NCI-H2107 (cell line): ENCODE data around the gene RBX1.
"Not testable (repeated sequence)": the region's sequence is repeated elsewhere in the genome, so short reads cannot be mapped to it uniquely, and the experiment has no call there.

Experiments
- DNase-seq: peaks from one replicate; lab custom pipeline; 2025; lab: John Stamatoyannopoulos, UW

The RBX1 gene

DNA sequence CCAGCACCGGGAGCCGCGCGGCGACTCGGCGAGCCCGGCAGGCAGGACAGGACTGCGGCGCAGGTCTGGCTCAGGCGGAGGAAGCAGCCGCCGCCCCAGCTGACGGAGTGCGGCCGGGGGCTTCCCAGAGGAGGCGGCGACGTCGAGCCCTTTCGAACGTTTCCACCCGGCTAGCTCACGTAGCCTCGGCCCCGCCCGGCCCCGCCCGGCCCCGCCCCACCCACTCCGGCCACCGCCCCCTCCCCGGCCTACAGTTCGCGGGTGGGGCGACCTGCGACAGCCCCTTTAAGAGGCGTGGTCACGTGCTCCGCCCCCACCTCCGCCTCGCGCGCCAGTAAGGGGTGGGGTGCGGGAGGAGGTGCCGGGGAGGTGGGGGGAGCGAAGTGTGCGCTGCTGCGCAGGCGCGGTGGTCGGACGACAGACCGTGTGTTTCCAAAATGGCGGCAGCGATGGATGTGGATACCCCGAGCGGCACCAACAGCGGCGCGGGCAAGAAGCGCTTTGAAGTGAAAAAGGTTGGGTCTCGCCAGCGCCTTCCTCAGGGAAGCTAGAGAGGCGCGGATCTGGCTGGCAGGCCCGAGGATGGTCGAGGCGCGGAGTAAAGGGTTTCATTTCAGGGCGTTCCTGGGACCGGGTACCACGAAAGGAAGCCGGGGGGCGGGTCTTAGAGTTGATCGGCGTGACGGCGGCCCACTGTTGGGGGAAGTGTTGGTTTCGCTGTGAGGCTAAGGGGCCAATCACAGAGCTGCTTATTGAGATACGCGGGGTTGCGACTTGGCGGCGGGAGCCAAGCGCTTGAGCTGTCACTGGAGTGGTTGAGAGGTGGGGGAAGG, at the start of gene RBX1:
Gene RBX1, plus strand, starts transcription at position 417 of the 833 bp plus-strand sequence. Its CDS starts 21 bp downstream, at position 438.
- DNase-seq: peak; percentile 88

DNA sequence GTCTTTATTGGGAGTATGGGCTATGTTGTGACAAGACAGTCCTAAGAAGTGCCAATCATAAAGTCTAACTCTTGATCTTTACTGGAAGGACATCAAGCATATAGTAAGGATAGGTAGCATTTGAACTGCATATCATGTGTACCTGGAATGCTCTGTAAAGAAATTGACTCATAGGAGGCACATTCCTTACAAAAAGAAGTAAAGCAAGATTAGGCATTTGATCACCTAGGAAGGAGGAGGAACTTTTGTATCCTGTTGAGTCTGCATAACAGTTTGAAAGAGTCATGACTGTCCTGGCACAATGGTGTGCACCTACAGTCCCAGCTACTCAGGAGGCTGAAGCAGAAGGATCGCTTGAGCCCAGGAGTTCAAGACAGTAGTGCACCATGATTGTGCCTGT, 47.1 kb upstream of the RBX1 start:
- DNase-seq: no peak

DNA sequence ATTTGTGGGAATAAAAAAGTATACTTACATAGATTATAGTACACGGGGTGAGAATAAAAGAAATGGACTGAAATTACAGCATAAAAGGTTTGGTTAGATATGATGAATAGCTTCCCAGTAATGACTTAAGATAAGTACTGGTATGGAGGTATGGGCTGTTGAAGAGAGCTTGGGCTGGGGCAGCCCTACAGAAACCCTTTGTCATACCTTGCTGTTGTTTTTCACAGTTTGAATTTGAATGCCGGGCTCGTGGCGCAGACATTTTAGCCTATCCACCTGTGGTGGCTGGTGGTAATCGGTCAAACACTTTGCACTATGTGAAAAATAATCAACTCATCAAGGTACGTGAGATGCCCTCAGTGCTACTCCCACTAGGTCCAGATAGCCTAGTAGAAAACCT, 42.3 kb upstream of the RBX1 start:
- no peak for DNase-seq

DNA sequence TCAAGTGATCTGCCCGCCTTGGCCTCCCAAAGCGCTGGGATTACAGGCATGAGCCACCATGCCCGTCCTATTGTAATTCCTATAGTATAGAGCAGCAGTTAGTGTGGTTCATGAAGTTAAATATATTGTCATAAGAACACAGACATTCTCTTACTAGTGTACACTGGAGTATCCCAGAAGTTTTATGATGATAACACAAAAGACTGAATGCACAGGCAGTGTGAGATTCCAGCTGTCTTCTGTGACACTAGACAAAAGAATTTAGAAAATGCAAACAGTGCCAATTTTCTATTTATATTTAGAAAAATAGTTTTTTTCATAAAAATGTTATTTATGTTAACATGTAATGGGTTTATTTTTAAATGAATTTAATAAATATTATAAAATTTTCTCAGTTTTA, 39.4 kb upstream of the RBX1 start:
- no peak for DNase-seq

DNA sequence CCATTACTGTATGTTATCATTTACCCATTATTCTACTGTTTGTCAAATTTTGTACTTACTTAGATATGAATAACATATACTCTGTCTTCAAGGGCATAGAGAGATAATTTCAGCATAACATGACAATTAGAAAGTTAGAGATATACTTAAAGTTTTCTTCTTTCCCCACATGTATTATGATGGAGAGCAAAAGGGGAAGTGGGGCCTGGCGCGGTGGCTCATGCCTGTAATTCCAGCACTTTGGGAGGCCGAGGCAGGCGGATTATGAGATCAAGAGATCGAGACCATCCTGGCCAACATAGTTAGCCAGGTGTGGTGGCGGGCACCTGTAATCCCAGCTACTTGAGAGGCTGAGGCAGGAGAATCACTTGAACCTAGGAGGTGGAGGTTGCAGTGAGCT, 38.2 kb upstream of the RBX1 start:
- DNase-seq: not testable (repeated sequence)

DNA sequence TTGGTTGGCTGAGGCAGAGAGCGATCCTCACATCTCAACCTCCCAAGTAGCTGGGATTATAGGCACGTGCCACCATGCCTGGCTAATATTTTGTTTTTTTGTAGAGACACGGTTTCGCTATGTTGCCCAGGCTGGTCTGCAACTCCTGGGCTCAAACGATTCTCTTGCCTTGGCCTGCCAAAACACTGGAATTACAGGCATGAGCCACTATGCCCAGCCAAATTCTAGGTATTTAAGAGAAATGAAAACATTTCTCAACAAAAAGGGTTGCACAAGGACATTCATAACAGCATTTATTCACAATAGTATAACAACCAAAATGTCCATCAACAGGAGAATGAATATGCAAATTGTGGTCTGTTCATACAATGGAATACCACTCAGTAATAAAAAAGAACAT, 31.7 kb upstream of the RBX1 start:
- DNase-seq: no peak

DNA sequence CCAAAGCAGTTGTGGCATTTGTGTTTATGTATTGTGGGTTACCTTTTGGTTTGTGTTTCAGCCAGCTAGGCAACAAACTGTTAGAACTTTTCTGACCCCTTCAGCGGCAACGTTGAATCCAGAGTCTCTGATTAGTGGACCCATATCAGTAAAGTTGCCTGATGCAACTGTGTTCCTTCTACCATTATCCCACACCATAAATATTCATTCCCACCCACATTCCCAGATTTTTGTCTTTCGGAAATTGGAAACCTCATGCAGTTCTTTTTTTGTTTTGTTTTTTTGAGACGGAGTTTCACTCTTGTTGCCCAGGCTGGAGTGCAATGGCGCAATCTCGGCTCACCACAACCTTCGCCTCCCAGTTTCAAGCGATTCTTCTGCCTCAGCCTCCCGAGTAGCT, 30.7 kb upstream of the RBX1 start:
- DNase-seq: no peak

DNA sequence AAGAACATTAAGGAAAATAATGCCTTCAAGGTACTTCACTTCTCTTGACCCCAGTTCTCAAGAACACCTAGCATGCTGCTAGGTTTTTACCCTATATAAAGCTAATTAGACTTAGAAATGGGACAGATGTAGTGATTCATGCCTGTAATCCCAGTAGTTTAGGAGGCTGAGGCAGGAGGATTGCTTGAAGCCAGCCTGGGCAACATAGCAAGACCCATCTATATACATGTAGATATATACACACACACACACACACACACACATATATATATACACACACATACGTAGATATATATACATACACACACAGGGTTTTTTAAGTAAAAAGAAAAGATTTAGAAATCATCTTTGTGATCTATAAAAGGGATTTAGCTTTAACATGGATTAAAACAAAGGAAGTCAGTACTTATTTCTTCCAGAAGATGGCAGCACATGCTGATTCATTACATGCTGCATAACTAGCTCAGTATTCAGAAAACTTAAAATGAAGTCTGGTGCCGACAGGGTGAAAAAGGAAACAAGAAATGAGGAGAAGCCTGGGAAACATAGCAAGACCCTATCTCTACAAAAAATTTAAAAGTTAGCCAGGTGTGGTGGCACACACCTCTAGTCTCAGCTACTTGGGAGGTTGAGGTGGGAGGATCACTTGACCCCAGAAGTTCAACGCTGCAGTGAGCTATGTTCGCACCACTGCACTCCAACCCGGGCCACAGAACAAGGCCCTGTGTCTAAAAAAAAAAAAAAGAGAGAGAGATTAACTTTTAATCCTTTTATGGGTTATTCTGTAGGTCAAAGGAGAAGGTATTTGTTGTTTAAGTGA, 28.5 kb upstream of the RBX1 start:
- no peak for DNase-seq

DNA sequence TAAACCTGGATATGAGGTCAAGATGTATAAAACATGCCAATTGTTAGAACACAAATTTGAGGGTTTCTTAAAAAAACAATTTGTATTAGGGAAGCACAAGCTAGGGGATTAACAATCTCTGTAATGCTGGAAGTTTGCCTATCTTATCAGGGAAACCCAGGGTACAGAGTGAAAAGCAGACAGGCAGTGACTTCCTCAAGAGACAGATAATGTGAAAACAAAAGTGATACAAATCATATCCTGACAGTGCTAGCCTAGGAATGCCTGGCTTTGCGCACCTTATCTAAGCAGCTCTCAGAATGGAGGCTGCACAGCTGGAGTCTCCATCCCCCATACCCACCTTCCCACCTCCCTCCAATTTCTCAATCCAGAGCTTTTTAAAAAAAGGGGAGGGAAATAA, 22.5 kb upstream of the RBX1 start:
- DNase-seq: no peak

DNA sequence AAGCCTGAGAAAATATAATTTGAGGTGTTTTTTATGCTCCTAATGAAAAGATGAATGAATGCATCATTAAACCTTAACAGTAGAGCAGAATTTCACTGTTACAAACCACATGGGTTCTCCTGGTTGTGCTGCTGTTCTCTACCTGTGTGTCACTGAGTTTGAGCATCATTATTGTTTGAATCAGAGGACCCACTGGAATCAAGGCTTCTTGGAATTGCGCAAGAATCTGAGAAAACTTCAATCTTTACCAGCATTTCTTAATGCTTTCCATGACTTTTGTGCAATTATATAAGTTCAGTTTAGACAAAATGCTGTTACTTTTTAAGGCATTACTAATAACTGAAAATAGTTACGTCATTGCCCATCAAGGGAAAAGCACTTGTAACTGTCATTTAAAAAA, 18.8 kb upstream of the RBX1 start:
- no peak for DNase-seq

DNA sequence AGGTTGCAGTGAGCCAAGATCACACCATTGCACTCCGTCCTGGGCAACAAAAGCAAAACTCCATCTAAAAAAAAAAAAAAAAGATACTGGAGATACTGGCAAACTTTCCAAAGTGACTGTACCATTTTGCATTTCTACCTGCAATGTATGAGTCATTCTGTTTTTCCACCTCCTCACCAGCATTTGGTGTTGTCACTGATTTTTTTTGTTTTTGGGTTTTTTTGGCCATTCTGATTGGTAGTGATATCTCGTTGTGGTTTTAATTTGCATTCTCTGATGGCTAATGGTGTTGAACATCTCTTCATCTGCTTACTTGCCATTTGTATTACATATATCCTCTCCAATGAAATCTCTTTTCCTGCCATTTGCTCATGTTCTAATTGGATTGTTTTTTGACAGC, 12.0 kb upstream of the RBX1 start:
- no peak for DNase-seq

DNA sequence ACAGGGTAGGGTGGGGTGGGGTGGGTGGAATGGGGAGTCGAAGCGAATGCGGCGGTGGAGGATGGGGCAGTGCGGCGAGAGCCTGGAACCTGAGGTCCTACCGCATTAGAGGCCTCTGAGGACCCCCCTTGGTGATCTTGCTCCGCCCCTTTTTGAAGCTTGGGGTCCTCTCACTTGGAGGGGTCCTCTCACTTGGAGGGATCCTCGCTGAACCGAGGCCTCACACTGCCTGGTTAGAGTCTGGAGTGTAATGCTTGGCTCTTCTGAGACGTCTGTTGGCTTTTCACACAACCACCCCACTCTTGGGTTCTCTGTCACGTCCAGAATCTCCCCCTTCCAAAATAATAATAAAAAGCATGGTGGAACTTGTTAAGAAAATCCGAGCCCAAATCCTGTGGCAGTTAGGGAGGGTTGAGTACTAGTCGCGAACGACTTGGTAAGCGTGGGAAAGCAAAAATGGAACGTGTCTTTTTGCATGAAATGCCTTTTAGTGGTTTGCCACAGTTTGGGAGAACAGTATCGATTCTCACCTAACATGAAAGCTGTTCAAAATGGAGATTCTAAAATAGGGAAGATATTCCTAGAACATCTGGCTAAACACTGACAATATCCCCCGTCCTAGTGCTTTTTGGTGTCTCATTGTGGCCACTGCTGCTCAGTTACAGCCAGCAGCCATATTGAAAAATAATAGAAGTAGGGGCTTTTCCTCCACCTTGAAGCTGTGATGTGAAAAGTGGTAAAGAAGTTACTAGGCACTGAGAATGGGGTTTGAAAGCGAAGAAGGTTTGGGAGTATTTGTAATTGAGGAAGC, 822 bp downstream of the RBX1 start:
- DNase-seq: no peak

DNA sequence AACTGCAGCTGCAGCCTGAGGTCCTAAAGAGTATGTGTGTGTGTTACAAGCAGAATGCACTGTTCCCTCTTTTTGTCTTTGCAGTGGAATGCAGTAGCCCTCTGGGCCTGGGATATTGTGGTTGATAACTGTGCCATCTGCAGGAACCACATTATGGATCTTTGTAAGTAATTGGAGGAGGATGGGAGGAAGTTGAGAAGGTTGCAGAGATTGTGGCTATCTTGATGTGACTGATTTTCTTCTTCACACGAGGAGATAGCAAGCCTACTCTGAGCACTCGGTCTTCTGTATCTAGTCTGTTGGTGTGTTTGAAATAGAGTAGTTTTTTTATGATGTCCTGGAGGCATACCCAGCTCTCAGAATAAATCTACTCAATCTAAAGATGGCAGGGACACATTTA, 2.3 kb downstream of the RBX1 start:
- no peak for DNase-seq

DNA sequence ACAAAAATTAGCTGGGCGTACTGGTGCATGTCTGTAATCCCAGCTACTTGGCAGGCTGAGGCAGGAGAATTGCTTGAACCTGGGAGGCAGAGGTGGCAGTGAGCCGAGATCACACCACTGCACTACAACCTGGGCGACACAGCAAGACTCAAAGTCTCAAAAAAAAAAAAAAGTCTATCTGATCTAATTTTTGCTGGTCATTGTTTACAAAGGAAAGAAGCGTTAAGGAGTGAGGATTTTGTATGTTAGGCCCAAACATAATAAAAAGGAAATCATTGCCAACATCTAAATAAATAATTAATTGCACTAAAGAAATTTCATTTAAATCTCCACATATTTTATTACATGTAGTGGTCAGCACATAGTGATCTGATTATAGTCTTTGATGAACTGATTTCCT, 2.9 kb downstream of the RBX1 start:
- DNase-seq: no peak

DNA sequence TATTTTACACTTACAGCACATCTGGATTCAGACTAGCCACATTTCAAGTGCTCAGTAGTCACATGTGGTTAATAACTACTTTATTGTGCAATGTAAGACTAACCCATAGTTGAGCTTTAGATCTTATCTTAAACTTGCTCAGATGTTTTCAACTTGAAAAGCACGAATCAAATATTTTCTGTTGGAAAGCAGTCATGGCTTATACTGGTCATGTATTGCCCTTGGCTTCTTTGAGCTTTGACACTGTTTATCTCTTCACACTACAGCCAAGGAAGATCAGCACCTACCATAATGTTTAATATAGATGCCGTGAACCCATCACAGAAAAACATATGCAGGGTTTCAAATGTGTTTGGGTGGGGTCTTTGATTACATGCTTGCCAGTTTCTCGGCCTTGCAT, 4.4 kb downstream of the RBX1 start:
- DNase-seq: no peak

DNA sequence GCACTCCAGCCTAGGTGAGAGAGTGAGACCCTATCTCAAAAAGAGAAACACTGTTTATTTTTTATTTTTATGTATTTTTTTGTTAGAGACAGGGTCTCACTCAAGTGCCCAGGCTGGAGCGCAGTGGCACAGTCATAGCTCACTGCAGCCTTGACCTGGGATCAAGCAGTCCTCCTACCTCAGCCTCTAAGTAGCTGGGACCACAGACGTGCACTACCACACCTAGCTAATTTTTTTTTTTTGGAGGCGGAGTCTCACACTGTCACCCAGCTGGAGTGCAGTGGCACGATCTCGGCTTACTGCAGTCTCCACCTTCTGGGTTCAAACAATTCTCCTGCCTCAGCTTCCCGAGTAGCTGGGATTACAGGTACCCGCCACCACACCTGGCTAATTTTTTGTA, 6.4 kb downstream of the RBX1 start:
- DNase-seq: no peak

DNA sequence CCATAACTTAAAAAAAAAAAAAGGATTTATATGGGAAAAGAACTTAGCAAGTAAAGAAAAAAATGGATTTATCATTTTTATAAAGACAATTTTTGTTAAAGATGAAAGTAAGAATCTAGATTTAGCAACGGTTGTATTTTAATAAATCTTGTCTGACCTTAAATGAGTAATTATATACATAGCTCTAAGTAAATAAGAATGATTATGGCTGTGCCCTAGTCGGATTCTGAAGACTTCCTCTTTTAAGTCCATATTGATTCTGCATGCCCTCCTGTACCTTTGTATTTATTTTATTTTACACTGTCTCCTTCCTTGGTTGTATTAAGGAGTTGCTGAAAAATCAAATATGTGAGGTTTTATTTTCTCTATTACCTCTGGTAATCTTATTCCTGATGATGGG, 7.1 kb downstream of the RBX1 start:
- DNase-seq: no peak

DNA sequence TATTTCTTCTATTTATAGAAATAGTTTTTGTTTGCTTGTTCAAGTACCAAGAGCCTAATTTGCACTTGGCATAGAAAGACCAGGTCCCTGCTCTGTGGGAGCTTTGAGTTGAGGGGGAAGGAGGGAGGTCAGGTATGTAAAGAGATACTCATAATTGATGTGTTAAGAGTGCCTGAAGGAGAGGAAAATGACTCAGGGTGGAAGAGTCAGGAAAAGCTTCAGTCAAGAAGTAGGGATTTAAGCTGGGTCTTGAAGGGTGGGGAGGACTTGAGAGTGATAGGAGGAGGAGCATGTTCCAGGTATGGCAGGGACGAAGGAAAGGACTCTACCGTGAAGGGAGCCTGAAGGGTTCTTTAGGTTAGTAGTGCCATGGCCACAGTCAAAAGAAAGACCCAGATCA, 9.0 kb downstream of the RBX1 start:
- DNase-seq: no peak

DNA sequence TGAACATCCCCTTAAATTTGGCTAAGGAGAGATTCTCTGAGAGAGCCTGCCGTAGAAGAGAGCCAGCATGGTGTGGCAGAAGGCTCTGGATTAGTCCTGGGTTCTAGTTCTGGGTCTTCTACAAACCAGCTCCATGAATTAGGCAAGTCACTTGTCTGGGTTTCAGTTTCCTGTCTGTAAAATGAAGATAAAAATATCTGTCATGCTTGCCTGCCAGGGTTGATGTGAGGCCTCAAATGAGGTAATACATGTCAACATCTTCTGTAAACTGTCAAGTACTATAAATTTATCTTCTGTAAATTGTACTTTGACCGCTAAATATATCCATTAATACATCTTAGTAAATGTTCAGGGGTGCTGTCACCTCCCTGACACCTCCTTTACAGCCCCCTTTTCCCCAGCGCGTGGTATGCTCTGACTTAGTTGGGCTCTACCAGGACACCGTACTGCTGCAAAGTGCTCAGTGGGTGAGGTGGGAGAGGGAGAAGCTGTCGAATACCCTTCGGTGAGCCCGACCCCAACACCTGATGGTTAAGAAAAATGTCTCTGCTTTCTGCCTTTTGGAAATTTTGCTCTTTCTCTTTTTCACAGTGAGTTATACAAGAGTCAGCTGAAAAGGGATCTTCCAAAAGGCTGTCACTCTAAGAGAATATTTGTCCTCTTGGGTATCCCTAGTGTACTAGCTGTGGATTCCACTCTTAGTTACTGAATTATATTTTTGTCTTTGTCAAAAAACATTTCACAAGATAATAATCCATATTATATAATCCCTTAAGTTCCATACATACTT, 15.0 kb downstream of the RBX1 start:
- DNase-seq: no peak

DNA sequence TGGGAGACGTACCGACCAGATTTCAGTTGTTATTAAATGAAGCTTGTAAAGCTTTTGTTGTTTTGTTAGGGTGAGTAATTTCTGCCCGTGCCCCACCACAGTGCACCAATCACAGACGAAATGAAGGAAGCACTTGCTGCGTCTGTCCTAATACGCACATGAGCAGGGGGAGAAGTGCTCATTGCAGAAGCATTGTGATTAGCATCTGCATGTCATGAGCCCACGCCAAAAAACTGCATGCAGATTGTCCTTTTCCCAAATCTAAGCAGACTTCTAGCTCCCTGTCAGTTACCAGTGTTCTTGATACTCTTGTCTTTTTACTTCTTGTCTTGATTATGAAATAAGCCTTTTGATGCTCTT, 15.5 kb downstream of the RBX1 start:
- no peak for DNase-seq

DNA sequence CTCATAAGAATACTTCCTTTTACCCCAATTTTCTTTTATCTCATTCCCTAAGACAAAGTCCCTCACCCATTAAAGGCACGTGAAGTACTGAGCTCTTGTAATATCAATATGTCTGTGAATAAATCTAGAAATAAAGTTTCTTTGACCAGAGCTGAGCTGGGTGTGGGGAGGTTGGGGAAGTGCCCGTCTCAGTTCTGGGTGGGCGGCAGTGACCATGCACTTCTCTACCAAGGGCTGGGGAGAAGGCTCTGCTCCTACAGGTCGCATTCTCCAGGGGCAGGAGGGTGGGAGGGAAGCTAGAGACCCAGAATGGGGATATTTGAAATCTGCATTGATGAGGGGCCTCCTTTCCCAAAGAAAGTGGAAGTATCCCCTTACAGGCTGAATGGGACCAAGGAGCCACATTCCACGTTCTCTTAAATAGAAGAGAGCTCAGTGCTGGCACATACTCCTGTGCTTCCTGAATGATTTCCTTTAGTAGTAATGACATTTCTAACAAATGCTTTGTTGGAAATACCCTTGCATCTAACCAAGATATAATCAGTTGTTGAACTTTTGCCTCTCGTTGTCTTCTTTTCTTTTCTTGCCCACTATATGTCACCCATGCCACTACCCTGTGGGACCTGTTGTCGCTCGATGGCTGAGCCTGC, 16.1 kb downstream of the RBX1 start:
- no peak for DNase-seq
